Activated T-helper 1 cell treated with Interleukin-2 at 50 U/mL for 16 hours (primary cell): ENCODE measurements around the gene TIAM2.

Source experiments
- DNase-seq: peaks from one replicate; pipeline ENCODE4 v3.0.0-alpha.2; 2020; ENCODE audit warnings: low read depth

TIAM2 gene

GRCh38 chr6:155129744-155130143 is 134.6 kb downstream of the TIAM2 start:
- no peak for DNase-seq

GRCh38 chr6:155130161-155130853 is 135.2 kb downstream of the TIAM2 start:
- no peak for DNase-seq

- DNase-seq, result no peak
Measured at GRCh38 chr6:155132617-155133016, 137.5 kb downstream of the TIAM2 start.

GRCh38 chr6:155141002-155141401 is 145.9 kb downstream of the TIAM2 start:
- no peak for DNase-seq

- no peak for DNase-seq
Measured at GRCh38 chr6:155141512-155141911, 146.4 kb downstream of the TIAM2 start.

- DNase-seq, result no peak
Measured at GRCh38 chr6:155142168-155143028, 147.3 kb downstream of the TIAM2 start.

- no peak for DNase-seq
Measured at GRCh38 chr6:155143029-155143577, 148.0 kb downstream of the TIAM2 start.

GRCh38 chr6:155143578-155144106 is 148.5 kb downstream of the TIAM2 start:
- no peak for DNase-seq

- DNase-seq, result no peak
Measured at GRCh38 chr6:155146205-155146604, 151.1 kb downstream of the TIAM2 start.

- DNase-seq, result no peak
Measured at GRCh38 chr6:155147958-155148663, 153.0 kb downstream of the TIAM2 start.

- DNase-seq, result no peak
Measured at GRCh38 chr6:155150967-155151671, 156.0 kb downstream of the TIAM2 start.

GRCh38 chr6:155152211-155153076 is 157.3 kb downstream of the TIAM2 start:
- DNase-seq, result no peak

GRCh38 chr6:155154158-155154830 is 159.2 kb downstream of the TIAM2 start:
- DNase-seq, result no peak

- no peak for DNase-seq
Measured at GRCh38 chr6:155155787-155156447, 160.8 kb downstream of the TIAM2 start.

GRCh38 chr6:155157101-155157500 is 162.0 kb downstream of the TIAM2 start:
- DNase-seq, result no peak

GRCh38 chr6:155158030-155158843 is 163.1 kb downstream of the TIAM2 start:
- no peak for DNase-seq

- no peak for DNase-seq
Measured at GRCh38 chr6:155162682-155163081, 167.6 kb downstream of the TIAM2 start.

GRCh38 chr6:155163601-155164000 is 168.5 kb downstream of the TIAM2 start:
- no peak for DNase-seq
